ENCODE measurements around the gene MX1.

- TF ChIP-seq POLR2A (IDR thresholded peaks at IDR 0.05) = no peak
- no peak for TF ChIP-seq CTCF (IDR thresholded peaks at IDR 0.05)
Observed at GRCh38 chr21:41427556-41427955, 1.5 kb downstream of the MX1 start.

Measured in stomach (tissue), 4 donors.